Globus pallidus (tissue), 1 donor: ENCODE results near the gene SF3A2.
A peak's percentile ranks its signal among the peaks of the same experiment; 100 is the strongest.
"Not testable (repeated sequence)": the region's sequence is repeated elsewhere in the genome, so short reads cannot be mapped to it uniquely, and the experiment has no call there.

ENCODE experiments used
- DNase-seq: peaks from one replicate; pipeline ENCODE4 v3.0.0-alpha.2; 2015; ENCODE audit warnings: low spot score

The SF3A2 gene

DNA sequence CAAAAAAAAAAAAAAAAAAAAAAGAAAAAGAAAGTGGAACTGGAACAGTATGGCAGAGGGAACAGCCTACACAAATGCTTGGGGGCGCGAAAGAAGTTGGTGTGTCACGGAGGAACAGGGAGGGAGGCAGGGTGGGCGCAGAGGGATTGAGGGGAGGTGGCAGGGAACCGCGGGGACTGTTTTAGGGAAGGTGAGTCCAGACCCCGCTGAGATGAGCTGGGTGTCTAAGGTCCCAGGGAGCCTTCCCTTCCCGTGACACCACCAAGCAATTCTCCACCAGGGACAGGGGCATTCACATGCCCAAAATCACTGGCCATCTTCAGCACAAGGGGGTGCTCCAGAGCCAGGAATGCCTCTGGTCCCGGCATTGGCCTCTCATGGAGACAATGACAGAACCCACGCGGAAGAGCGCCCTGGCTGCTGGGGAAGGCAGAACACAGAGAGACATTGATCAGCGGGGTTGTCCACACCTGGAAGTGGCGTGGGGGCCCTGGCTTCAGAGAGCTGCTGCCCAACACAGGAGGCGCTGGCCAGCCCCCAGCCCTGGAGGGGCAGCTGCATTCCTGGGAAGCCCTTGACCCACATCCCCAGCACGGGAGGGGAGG lies 38.4 kb downstream of the SF3A2 start:
- peak; percentile 73 for DNase-seq

DNA sequence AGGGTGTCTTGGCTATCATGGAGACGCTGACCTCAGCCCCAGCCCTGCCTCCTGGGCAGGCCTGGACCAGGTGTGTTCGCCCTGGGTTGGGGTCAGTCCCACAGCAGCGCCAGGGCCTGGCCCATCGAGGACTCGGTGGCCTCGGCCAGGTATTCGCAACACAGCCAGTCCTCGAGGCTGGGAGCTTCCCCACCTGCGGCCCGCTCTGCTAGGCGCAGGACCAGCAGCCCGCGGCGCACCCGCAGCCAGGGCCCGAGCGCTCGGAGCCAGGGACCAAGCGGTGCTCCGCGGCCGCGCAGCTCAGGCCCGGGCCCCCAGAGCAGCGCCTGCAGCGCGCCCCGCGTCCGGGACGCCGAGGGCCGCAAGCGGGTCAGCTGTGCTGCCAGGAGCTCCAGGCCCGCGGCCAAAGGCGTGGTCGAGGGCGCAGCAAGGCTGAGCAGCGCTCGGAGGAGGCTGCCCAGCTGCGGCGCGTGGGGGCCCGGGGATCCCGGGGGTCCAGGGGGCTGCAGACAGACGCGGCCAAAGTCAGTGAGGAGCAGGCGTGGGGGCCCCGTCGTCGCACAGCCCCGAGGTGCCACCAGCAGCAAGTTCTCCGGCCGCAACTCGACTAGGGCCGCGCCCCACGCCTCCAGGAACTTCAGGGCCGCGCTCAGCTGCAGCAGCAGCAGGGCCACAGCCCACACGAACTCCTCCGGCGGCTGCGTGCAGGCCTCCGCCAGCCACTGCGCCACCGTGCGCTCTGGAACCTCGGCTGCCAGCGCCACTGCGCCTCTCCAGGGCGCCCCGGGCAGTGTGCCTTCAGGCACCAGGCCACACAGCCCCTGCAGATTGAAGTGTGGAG lies 39.2 kb downstream of the SF3A2 start:
- DNase-seq = no peak

DNA sequence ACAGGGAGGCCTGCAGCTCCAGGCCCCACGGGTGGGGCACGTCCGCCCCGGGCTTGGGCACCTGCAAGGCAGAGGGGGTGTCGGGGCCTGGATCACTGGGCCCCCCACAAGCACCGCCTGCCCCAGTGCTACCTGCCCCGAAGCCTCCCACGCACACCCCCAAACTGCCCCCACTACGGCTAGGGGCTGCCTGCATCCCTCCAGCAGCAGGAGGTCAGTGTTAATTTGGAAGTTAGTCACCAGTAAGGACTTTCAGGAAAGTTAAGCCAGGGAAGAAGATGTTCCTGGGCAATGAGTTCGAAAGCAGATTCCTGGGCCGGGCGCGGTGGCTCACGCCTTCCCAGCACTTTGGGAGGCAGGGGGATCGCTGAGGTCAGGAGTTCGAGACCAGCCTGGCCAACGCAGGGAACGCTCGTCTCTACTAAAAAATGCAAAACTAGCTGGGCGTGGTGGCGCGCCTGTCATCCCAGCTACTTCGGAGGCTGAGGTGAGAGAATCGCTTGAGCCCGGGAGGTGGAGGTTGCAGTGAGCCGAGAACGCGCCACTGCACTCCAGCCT lies 39.9 kb downstream of the SF3A2 start:
- no peak for DNase-seq

DNA sequence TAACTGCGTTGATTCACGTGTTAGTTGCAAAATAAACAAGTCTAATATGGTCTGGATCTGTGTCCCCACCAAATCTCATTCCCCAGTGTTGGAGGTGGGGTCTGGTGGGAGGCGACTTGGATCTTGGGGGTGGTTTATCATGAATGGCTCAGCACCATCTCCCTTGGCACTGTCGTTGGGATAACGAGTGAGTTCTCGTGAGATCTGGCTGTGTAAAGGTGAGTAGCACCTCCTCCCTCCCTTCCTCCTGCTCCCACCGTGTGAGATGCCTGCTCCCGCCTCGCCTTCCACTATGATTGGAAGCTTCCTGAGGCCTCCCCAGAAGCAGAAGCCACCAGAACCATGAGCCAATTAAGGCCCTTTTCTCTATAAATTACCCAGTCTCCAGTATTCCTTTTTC lies 40.5 kb downstream of the SF3A2 start:
- DNase-seq = no peak

DNA sequence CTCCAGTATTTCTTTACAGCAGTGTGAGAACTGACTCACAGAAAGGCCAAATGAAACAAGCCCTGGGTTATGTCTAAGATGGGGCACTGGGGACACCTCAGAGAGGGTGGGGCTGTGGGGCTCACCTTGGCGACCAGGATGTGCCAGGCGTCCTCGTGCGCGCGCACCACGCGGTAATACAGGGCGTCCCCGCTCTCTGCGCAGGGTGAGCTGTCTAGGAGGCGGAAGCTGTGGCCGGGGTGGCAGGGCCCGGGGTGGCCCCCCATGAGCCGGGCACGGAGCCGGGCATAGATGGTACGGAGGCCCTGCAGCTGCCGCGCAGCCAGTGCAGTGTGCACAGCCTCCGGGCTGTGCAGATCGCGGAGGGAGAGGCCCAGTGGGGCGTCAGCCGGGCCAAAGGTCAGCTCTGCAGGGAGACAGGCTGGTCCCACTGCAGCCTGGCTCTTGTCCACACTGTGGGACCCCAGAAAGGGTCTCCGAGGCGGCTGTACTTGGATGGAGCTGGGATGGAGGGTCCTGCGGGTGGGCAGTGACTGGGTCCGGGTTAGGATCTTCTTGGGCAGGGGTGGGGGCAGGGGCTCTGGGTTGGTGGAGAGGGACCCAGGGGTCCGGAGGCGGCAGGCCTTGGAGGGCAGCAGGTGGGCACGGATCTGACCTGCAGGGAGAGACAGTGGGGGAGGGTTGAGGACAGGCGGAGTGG lies 42.0 kb downstream of the SF3A2 start:
- no peak for DNase-seq

DNA sequence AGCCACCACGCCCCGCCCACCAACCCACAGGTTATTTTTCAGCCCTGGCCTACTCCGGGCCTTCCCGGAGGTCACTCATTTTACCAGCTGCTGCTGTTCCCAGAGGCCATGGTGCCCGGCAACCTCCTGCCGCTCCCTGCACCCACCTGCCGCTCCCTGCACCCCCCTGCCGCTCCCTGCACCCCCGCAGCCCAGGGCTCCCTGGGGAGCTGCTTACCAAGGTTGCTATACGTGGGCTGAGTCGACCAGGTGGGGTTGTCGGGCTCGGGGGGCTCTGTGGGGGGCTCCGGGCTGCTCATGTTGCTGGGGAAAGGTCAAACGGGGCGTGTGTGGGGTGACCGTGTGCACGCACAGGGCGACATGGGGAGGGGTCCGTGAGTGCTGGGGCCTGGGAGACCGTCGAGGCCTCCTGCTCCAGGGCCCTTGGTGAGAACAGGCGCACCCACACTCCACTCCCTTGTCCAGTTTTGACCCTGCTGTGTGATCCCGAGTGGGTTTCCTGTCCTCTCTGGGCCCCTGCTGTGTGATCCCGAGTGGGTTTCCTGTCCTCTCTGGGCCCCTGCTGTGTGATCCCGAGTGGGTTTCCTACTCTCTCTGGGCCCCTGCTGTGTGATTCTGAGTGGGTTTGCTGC lies 44.1 kb downstream of the SF3A2 start:
- DNase-seq = no peak

DNA sequence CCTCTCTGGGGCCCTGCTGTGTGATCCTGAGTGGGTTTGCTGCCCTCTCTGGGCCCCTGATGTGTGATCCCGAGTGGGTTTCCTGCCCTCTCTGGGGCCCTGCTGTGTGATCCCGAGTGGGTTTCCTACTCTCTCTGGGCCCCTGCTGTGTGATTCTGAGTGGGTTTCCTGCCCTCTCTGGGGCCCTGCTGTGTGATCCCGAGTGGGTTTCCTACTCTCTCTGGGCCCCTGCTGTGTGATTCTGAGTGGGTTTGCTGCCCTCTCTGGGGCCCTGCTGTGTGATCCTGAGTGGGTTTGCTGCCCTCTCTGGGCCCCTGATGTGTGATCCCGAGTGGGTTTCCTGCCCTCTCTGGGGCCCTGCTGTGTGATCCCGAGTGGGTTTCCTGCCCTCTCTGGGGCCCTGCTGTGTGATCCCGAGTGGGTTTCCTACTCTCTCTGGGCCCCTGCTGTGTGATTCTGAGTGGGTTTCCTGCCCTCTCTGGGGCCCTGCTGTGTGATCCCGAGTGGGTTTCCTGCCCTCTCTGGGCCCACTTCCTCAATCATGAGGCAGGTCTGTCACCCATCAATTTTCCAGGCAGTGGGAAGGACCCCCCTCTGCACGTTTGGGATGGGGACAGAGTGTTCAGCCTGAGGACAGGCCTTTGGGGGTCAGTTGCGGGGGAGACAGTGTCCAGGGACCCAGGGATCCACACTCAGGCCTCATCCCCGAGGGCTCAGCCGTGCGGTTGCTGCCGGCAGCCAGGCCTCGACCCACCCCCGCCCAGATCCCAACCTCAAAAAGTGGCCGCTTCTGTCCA lies 44.8 kb downstream of the SF3A2 start:
- not testable (repeated sequence) for DNase-seq

DNA sequence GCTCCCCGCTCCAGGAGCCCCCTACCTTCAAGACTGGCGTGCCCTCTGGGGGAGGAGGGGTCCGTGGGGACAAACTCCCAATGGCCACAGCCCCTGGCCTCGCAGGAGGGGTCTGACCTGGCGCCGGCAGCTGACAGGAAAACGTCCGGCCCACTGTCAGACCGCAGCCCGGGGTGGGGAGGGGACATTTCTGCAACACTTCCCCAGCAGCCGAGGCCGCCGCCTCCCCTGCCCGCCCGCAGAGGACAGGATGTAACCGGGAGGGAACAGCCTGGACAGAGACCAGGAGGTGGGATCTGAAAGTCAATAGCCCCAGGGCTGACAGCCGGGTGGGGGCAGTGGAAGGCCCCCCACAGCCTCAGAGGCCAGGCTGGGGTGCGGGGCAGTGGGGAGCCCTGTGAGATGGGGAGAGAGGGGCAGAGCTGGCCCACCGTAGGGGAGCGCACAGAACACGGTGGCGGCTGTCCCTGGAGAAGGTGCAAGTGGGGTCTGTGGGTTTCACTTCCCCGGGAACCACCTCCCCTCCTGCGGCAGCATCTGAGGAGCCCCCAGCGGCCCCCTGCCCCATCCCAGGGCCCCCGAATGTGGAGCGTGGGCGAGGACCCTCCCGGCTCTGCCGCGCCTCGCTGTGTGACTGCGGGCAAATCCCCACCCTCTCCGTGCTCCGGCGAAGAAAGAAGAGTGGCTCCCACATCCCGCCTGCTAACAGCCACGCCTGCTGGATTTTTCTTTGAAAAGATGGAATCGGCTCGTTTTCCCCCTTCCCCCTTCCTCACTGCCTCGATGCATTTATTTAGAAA lies 45.6 kb downstream of the SF3A2 start, which contains the start of gene PEAK3:
Gene PEAK3 (minus strand): TSS at position 114 of the 800 bp plus-strand sequence. CDS start 1,244 bp downstream, outside the sequence.
- DNase-seq = no peak

DNA sequence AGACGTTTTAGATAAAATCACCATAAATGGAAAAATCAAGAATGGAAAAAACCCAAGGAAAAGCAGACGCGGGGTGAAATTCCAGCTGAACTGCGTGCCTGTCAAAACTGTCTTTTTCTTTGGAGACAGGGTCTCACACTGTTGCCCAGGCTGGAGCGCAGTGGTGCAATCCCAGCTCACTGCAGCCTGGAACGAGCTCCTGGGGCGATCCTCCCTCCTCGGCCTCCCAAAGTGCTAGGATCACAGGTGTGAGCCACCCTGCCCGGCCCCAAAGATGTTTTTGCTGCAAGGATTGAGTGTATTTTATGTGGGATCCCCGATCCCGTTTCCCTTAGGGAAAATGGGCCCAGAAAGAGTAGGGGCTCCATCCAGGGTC lies 46.2 kb downstream of the SF3A2 start:
- no peak for DNase-seq

DNA sequence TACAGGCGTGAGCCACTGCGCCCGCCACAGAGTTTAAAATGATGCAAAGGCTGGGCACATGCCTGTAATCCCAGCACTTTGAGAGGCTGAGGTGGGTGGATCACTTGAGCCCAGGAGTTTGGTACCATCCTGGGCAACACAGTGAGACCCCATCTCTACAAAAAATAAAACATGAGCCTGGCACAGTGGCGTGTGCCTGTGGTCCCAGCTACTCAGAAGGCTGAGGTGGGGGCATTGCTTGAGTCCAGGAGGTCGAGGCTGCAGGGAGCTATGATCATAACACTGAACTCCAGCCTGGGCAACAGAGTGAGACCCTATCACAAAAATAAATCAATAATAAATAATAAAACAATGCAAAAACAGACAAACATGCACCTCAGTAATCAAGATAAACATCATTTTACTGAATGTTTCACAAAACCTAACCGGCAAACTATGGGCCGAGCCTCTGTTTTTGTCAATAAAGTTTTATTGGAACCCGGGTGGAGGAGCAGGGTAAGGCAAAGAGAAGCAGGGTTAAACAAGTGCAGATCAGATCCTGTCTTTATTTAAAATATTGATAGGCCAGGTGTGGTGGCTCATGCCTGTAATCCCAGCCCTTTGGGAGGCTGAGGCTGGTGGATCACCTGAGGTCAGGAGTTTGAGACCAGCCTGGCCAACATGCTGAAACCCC lies 47.3 kb downstream of the SF3A2 start:
- DNase-seq = no peak

DNA sequence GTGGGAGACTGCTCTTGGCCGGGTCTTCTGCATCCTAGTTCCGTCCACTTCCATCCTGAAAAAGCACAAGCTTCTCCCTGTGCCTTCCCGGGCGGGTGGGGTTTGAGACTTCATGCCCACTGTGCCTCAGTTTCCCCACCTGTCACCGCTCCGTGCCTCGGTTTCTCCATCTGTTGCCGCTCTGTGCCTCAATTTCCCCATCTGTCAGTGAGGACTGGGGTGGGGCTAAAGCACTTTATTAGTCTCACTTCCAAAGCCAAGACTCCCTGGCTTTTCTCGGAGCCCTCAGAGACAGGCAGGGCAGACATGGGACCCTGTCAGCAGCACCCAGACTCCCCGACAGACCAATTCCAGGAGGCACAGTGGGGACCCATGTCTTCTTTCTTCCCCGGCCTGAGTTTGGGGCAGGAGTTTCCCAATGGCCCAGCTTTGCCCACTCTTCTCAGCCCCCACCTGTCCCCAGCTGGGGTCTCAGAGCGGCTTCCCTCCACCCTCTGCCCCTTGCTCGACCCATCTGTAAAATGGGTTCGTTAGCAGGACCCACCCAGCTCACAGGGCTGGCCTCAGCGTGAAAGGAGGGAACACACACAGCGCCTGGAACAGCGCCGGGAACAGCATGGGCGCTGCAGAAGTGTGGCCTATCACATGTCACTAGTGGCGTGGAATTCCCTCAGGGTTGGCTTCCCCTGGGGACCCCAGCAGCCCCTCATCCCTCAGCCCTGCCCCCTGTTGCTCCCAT lies 49.9 kb downstream of the SF3A2 start:
- DNase-seq = no peak

DNA sequence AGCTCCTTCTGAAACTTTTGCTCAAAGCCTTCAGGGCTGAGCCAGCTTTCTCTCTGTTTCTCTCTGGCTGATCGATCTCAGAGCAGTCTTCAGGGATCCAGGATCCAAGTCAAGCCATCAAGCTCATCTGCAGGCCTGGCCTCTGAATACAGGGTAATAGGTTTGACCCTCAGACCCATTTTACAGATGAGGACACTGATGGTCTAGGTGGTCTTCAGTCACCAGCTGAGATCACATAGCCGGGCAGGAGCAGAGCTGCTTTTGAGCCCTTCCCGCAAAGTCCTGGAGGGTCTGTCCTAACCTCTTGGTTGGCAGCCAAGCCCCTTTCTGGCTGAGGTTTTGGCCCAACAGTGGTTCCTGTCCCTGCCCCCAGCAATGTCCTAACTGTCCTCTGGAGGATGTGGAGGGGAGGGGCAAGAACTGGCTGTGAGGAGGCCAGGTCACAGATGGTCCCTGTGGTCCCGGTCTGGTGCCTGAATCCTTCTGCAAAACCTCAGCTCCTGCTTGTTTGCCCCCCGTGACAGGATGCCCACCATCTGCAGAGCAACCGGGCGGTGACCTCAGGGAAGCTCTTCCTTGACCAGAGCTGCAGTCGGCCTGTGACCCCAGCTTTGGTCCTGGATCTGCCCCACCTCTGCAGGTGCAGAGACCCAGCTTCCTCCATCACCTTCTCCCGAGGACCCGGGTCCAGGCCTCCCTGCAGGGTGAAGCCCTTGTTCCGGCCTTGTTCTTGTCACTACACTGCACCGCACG lies 51.1 kb downstream of the SF3A2 start:
- no peak for DNase-seq

DNA sequence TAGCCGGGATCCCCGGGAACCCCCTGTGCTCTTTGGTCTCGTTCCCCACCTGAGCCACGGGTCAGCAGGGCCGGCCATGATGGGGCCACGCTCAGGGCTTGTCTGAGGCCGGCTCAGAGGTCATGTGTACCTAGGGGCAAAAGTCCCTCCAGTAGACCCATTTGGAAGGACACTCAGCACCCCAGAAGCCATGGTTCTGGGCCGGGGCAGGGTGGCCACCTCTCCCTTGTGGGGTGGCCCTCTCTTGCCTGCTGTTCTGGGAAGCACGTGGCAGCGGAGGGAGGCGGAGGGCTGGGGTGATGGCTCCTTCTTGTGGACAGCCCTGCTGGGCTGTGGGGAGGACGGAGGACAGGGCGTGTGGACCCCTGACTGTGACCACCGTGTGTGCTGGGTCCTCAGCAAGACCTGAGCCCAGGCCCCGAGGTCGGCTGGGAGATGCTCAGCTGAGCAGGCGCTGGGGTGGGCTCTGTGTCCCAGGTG lies 51.8 kb downstream of the SF3A2 start:
- DNase-seq = no peak

DNA sequence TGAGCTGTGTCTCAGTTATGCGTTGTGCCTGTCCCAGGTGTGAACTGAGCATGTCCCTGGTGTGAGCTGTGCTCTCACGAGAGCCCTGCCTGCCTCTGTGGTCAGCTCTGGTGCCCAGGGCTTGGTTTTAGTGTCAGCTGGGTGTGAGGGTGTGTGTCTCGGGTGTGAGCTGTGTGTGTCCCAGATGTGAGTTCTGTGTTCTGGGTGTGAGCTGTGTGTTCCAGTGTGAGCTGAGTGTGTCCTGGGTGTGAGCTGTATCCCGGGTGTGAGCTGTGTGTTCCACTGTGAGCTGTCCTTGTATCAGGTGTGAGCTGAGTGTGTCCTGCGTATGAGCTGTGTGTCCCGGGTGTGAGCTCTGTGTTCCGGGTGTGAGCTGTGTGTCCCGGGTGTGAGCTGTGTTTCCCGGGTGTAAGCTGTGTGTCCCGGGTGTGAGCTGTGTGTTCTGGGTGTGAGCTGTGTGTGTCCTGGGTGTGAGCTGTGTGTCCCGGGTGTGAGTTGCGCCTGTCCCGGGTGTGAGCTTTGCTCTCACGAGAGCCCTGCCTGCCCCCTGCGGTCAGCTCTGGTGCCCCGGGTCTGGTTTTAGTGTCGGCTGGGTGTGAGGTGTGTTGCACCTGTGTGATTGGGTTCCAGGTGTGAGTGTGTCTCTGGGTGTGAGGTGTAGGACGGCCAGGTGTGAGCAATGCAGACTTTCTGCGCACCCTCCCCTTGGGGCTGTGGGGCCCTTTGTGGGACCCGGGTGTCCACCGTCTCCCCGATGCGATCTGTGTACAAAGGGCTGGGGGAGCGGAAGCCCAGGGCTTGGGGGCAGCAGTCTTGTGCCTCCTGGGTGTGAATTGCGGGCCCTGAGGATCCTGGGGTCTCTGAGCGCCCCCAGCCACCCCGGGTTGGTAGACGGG lies 52.4 kb downstream of the SF3A2 start:
- DNase-seq = no peak

DNA sequence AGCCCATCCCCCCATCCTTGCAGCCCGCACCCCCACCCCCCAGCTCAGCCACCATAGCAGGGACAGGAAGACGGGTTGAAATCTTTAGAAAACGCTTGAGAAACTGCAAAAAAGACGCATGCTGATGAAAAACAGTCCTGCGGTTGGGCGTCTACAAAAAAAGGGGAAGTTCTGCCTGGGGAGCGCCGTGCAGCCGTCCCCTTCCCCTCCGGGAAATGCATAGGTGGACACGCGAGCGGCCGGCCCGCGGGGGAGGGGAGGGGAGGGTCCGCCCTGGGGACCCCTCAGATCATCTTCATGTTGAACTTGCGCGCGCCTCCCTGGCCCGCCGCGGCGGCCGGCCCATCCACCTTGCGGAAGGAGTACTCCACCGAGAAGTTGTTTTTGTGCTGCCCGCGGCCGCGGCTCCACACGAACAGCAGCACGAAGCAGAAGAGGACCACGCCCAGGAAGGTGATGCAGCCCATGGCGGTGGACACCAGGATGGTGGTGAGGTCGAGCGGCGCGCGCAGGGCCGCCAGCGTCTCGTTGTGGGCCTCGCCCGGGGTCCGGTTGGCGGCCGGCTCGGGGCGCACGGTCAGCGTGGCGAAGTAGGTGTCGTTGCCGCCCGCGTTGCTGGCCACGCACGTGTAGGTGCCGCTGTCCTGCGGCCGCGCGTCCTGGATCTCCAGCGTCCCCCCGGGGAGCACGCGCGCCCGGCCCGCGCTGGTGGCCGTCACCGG lies 53.3 kb downstream of the SF3A2 start:
- DNase-seq = no peak

DNA sequence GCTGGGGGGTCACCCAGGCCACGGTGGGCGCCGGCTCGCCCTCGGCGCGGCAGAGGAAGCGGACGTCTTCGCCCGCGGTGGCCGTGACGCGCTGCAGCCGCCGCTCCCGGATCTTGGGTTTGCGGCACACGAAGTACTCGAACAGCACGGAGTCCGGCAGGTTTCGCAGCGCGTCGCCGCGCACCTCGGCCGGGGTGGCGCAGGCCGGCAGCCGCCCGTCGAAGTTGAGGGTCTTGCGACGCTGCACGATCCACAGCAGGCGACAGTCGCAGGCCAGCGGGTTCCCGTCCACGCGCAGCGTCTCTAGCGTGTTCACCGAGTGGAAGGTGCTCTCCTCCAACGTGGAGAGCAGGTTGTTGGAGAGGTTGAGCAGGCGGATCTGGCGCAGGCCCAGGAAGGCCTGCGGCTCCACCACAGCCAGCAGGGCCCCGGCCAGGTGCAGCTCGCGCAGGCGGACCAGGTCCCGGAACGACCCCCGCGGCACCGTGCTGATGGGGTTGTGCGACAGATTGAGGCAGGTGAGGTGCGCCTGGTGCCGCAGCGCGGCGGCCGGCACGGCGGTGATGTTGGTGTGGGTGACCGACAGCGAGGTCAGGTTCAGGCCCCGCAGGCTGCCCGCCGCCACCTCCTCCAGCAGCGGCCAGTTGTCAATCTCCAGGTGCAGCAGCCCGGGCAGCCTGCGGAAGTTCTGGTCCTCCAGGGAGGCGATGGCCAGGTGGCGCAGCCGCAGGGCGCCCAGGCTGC lies 54.0 kb downstream of the SF3A2 start:
- no peak for DNase-seq
